ENCODE results near the gene CAMK2A.

GRCh38 chr5:150313921-150314716 lies 24.5 kb upstream of the CAMK2A start:
- TF ChIP-seq CTCF (IDR thresholded peaks at IDR 0.05; ENCODE audit: insufficient read depth, low read depth, low read length) (no peak), EZH2 (IDR thresholded peaks at IDR 0.05; ENCODE audit: insufficient read depth, low read length) (no peak)
